HG03064 (cell line): ENCODE data around the gene POP5.

ENCODE experiments used
- ATAC-seq: cut with Tn5 transposase; IDR thresholded peaks from one replicate; pipeline ENCODE4 v1.9.1; 2021; ENCODE audit warnings: low read depth; ENCODE audit not compliant: unreplicated experiment

POP5 gene

GRCh38 chr12:120590741-120591407 lies 9.7 kb upstream of the POP5 start:
- no peak for ATAC-seq

- ATAC-seq = no peak
These were observed 8.0 kb upstream of the POP5 start for GRCh38 chr12:120588948-120589930.

GRCh38 chr12:120588371-120588770 lies 7.2 kb upstream of the POP5 start:
- ATAC-seq = no peak

GRCh38 chr12:120586860-120587259 lies 5.7 kb upstream of the POP5 start:
- ATAC-seq = no peak

- ATAC-seq = no peak
These were observed 5.0 kb upstream of the POP5 start for GRCh38 chr12:120586206-120586605.

- no peak for ATAC-seq
These were observed 3.3 kb upstream of the POP5 start for GRCh38 chr12:120584343-120585149.

GRCh38 chr12:120583478-120584030 lies 2.4 kb upstream of the POP5 start:
- no peak for ATAC-seq

- no peak for ATAC-seq
These were observed 796 bp upstream of the POP5 start for GRCh38 chr12:120581998-120582397.

- ATAC-seq = no peak
These were observed 2.0 kb downstream of the POP5 start for GRCh38 chr12:120579179-120579578.

- no peak for ATAC-seq
These were observed 7.1 kb downstream of the POP5 start for GRCh38 chr12:120574106-120574505.

GRCh38 chr12:120573560-120573959 lies 7.6 kb downstream of the POP5 start:
- no peak for ATAC-seq

- no peak for ATAC-seq
These were observed 9.9 kb downstream of the POP5 start for GRCh38 chr12:120571299-120571698.

- ATAC-seq = no peak
These were observed 17.7 kb downstream of the POP5 start for GRCh38 chr12:120563495-120563894.

- ATAC-seq = no peak
These were observed 18.3 kb downstream of the POP5 start for GRCh38 chr12:120562906-120563305.

GRCh38 chr12:120557589-120557988 lies 23.6 kb downstream of the POP5 start:
- ATAC-seq = no peak

GRCh38 chr12:120554678-120555077 lies 26.5 kb downstream of the POP5 start:
- no peak for ATAC-seq

- ATAC-seq = no peak
These were observed 35.2 kb downstream of the POP5 start for GRCh38 chr12:120546050-120546386.

GRCh38 chr12:120544691-120545090 lies 36.5 kb downstream of the POP5 start:
- ATAC-seq = no peak

GRCh38 chr12:120542166-120542565 lies 39.0 kb downstream of the POP5 start:
- no peak for ATAC-seq

- no peak for ATAC-seq
These were observed 40.8 kb downstream of the POP5 start for GRCh38 chr12:120540445-120540844.

GRCh38 chr12:120539303-120539702 lies 41.9 kb downstream of the POP5 start:
- no peak for ATAC-seq
